Central memory CD4-positive, alpha-beta T cell (primary cell): Measurements from ENCODE around the gene PTPRD.

Experiments
- DNase-seq: peaks from one replicate; pipeline ENCODE4 v3.0.0; 2022

Gene PTPRD

DNA sequence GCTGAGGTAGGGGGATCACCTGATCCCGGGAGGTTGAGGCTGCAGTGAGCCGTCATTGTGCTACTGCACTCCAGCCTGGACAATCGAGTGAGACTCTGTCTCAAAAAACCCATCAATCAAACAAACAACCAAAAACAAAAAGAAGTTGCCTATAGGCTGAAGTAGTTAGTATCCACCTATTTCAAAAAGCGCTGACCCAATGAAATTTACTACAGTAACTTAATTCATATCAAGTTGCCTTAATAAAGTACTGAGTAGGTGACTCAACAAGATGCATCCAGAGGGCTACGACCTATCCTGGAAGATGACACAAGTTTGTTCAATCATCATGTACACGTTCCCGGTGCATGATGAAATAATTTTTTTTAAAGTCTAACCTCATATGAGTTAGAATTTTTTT is 2164.6 kb downstream of the PTPRD start:
- no peak for DNase-seq

GRCh38 chr9:8447601-8448000 is 2165.2 kb downstream of the PTPRD start:
- DNase-seq, result no peak

- DNase-seq, result no peak
These were observed 2174.9 kb downstream of the PTPRD start for GRCh38 chr9:8437876-8438275.

DNA sequence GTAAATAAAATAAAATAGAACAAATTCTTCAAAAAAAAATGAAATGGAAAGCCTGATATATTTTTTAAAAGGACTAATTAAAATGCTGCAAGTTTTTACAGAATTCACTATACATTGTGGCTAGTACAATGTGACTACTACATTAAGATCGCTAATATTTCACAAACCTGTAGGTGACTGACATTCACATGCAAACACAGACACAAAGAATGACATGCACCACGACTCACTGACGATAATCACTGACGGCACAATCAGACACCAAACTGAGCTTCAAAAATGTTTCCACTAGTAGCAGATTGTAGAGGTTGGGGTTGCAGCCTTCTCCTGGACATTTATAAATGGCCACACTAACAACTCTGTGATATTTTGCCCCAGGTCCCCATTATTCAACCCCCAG is 2175.5 kb downstream of the PTPRD start:
- no peak for DNase-seq

DNA sequence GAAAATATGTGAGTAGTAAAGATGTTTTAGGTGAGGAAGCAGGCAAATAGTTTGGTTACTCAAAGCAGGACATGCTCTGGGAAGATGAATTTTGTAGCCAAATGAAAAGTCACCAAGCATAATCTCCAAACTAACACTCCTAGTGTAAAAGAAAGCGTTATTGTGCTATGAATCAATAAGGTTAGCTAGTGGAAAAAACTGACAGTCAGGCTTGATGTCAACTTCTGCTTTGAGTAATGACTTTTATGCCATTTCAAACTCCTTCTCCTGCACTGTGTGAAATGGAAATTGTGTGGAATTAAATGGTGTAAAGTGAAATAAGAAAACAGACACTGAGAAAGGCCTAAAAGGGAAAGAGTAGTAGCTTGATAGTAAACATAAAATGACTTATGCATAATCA is 2176.0 kb downstream of the PTPRD start:
- DNase-seq, result no peak

DNA sequence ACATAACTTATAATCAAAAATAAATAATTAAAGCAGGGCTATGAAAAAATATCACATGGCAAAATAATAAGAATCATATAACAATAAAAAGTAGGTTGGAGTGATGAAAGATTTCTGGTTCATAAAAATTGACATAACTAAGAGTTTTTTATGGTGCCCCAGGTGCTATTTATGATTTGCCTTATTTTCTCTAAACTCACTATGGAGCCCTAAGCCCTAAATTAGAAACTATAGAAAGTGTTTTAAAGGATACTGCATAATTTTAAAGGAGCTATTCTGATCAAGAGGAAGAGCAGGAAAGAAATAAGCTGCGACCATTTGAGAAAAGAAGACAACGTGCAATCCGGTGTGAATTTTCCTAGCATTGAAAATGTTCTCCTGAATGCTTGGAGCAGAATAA is 2178.2 kb downstream of the PTPRD start:
- no peak for DNase-seq

- DNase-seq, result no peak
These were observed 2180.6 kb downstream of the PTPRD start for GRCh38 chr9:8432224-8432623.

- no peak for DNase-seq
These were observed 2181.3 kb downstream of the PTPRD start for GRCh38 chr9:8431505-8431904.

GRCh38 chr9:8430945-8431344 is 2181.9 kb downstream of the PTPRD start:
- DNase-seq, result no peak

- DNase-seq, result no peak
These were observed 2183.0 kb downstream of the PTPRD start for GRCh38 chr9:8429768-8430167.

GRCh38 chr9:8429157-8429556 is 2183.6 kb downstream of the PTPRD start:
- DNase-seq, result no peak

DNA sequence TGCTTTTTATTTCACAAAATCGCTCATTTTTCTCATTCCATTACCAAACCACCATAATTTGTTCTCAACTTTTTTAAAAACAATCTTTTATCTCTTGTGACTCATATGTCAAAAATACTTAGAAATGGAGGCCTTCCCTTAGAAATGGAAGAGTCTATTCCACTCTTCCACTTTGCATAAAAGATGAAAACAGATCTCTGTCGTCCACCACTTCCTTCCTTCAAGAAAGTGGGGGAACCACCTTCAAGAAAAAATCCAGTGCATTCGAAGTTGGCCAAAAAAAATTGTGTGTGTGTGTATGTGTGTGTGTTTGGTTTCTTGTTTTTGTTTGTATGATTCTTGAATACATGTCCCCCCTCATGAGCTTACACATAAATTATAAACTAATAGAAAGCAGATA is 2184.4 kb downstream of the PTPRD start:
- peak; percentile 23 for DNase-seq

GRCh38 chr9:8424786-8425410 is 2187.9 kb downstream of the PTPRD start:
- DNase-seq, result no peak

- DNase-seq, result no peak
These were observed 2192.4 kb downstream of the PTPRD start for GRCh38 chr9:8420416-8420815.

DNA sequence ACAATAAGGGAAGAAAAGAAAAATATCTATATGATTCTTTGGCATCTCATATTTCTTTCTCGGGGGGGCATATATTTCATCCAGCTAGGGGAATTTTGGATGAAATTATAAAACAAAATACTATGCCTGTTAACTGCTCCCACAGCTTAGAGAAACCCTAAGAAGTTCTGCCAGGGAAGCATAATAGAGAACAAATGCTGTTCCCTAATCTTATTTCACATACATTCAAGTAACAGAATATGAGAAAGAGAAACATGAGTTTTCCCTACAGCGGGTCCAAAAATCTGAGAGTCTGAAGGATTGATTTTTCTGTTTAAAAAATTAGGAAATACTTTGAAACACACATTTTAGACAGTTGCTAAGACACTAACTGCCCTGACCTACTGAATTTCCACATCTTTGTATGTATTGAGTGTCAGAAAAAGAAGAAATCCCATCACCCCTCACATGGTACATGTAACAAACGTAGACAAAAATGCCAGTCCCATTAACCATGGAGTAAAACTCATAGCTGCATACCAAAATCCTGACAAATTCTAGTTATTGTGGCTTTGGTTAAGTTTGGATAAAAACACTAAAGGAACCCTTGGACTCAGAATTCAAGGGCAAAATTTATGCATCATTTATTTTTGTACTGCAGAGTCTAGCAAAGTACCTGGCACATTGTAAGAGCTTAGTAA is 2193.1 kb downstream of the PTPRD start:
- DNase-seq, result no peak

GRCh38 chr9:8417341-8417740 is 2195.5 kb downstream of the PTPRD start:
- DNase-seq, result no peak

DNA sequence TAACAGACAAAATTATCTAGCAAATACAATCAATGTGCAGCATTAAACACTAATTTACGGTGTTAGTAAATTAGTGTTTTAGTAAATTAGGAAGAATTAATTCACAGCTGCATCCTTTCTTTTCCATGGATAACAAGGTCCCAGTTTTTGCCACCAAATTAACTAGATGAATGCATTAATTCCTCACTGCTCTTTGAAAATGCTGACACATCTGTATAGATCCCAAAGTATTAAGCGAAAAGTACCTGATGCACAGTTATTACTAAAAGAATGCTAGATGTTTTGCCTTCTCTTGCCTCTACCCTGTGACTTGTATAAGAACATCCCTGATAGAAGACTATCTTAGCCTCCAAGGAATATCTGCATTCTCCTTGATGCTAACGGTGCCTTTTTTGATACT is 2200.5 kb downstream of the PTPRD start:
- no peak for DNase-seq

- DNase-seq, result no peak
These were observed 2204.1 kb downstream of the PTPRD start for GRCh38 chr9:8408575-8409190.

GRCh38 chr9:8401961-8402705 is 2210.7 kb downstream of the PTPRD start:
- no peak for DNase-seq

- no peak for DNase-seq
These were observed 2212.4 kb downstream of the PTPRD start for GRCh38 chr9:8400378-8400777.

- DNase-seq, result no peak
These were observed 2217.8 kb downstream of the PTPRD start for GRCh38 chr9:8395022-8395421.

DNA sequence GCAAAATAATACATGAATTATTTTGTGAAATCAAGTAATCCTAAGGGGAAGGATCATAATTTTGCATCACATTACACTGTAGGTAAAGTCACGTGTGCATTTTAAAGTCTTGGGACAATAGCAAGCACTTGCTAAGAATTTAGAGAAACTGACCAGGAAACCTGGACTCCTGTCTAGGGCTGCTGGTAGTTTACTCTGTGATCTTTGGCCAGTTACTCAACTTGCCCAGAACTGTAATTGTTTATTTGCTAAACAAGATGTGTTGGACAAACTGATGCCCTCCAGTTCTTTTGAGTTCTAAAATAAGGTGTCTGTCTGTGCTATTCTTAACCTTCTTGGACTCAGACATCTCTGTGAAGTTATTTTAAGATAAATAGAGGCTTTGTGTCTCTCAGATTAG is 2218.5 kb downstream of the PTPRD start:
- no peak for DNase-seq

- DNase-seq, result no peak
These were observed 2219.9 kb downstream of the PTPRD start for GRCh38 chr9:8392866-8393265.

DNA sequence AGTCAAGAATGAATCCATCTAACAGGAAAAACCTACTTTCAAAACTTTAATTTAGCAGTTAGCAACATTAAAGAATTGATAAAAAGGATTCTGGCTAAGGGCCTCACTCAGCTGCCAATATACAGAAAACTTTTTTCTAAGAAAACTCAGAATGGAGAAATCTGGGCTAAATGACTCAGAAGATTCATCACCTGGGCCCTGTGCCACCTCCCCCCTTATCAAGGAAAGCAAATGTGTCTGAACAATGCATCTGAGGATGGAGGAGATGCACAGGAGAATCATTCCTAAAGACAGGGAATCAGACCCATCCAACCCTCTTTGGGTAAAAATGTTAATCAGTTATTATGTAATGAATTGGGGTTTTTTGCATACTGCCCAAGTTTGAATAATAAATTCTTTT is 2221.2 kb downstream of the PTPRD start:
- DNase-seq, result no peak
